NCI-H146 treated with DMSO at 0.1 percent for 48 hours (cell line): ENCODE results near the gene ADAMTSL3.
A peak's percentile ranks its signal among the peaks of the same experiment; 100 is the strongest.
"Not testable (repeated sequence)": the region's sequence is repeated elsewhere in the genome, so short reads cannot be mapped to it uniquely, and the experiment has no call there.

Source experiments
- DNase-seq: peaks from one replicate; lab custom pipeline; 2025; ENCODE audit not compliant: unreplicated experiment; lab: John Stamatoyannopoulos, UW

The ADAMTSL3 gene

GRCh38 chr15:84003791-84004503, 350.0 kb downstream of the ADAMTSL3 start:
- DNase-seq = no peak

- DNase-seq = no peak
Measured at GRCh38 chr15:84006421-84006820, 352.5 kb downstream of the ADAMTSL3 start.

- DNase-seq = no peak
Measured at GRCh38 chr15:84009616-84010015, 355.7 kb downstream of the ADAMTSL3 start.

GRCh38 chr15:84010246-84010645, 356.3 kb downstream of the ADAMTSL3 start:
- DNase-seq = no peak

GRCh38 chr15:84016371-84016770, 362.4 kb downstream of the ADAMTSL3 start:
- no peak for DNase-seq

- no peak for DNase-seq
Measured at GRCh38 chr15:84022516-84022915, 368.6 kb downstream of the ADAMTSL3 start.

GRCh38 chr15:84023636-84024035, 369.7 kb downstream of the ADAMTSL3 start:
- no peak for DNase-seq

- DNase-seq = no peak
Measured at GRCh38 chr15:84033793-84034553, 380.1 kb downstream of the ADAMTSL3 start.

GRCh38 chr15:84034578-84035398, 380.9 kb downstream of the ADAMTSL3 start:
- no peak for DNase-seq

- no peak for DNase-seq
Measured at GRCh38 chr15:84035399-84035766, 381.5 kb downstream of the ADAMTSL3 start.

- DNase-seq = no peak
Measured at GRCh38 chr15:84037301-84037700, 383.4 kb downstream of the ADAMTSL3 start.

GRCh38 chr15:84042434-84043056, 388.6 kb downstream of the ADAMTSL3 start:
- peak; percentile 8 for DNase-seq

GRCh38 chr15:84046064-84046637, 392.2 kb downstream of the ADAMTSL3 start:
- DNase-seq = no peak

GRCh38 chr15:84049480-84049879, 395.6 kb downstream of the ADAMTSL3 start:
- not testable (repeated sequence) for DNase-seq

- no peak for DNase-seq
Measured at GRCh38 chr15:84050076-84050475, 396.2 kb downstream of the ADAMTSL3 start.

- not testable (repeated sequence) for DNase-seq
Measured at GRCh38 chr15:84051146-84051545, 397.2 kb downstream of the ADAMTSL3 start.

GRCh38 chr15:84054544-84054943, 400.6 kb downstream of the ADAMTSL3 start:
- not testable (repeated sequence) for DNase-seq

- DNase-seq = no peak
Measured at GRCh38 chr15:84057714-84058331, 403.9 kb downstream of the ADAMTSL3 start.

- DNase-seq = not testable (repeated sequence)
Measured at GRCh38 chr15:84063674-84064073, 409.8 kb downstream of the ADAMTSL3 start.

- not testable (repeated sequence) for DNase-seq
Measured at GRCh38 chr15:84068674-84069073, 414.8 kb downstream of the ADAMTSL3 start.
